GM10248 (cell line): Measurements from ENCODE around the gene WNK2.
"Not testable (repeated sequence)": the region's sequence is repeated elsewhere in the genome, so short reads cannot be mapped to it uniquely, and the experiment has no call there.

Experiments used
- CTCF ChIA-PET: fragments of 300-600 bp; sonication (Branson Sonifier 250); formaldehyde crosslinking; extraction: SDS; loops from one replicate; lab custom pipeline; 2021; ENCODE audit warnings: antibody characterized with exemption; lab: Yijun Ruan, JAX
- POLR2A ChIA-PET: fragments of 350-650 bp; sonication (Branson Sonifier 250); formaldehyde crosslinking; extraction: SDS; loops from one replicate; lab custom pipeline; 2020; ENCODE audit warnings: antibody characterized with exemption; lab: Yijun Ruan, JAX
- DNase-seq: peaks from one replicate; pipeline ENCODE4 v3.0.0; 2012; ENCODE audit errors: extremely low spot score
- CTCF ChIP-seq: IDR thresholded peaks from 2 replicates; pipeline ENCODE4 v1.5.1; 2012; ENCODE audit warnings: mild to moderate bottlenecking, low read depth; ENCODE audit errors: extremely low read depth, missing control alignments, control extremely low read depth

Gene WNK2

DNA sequence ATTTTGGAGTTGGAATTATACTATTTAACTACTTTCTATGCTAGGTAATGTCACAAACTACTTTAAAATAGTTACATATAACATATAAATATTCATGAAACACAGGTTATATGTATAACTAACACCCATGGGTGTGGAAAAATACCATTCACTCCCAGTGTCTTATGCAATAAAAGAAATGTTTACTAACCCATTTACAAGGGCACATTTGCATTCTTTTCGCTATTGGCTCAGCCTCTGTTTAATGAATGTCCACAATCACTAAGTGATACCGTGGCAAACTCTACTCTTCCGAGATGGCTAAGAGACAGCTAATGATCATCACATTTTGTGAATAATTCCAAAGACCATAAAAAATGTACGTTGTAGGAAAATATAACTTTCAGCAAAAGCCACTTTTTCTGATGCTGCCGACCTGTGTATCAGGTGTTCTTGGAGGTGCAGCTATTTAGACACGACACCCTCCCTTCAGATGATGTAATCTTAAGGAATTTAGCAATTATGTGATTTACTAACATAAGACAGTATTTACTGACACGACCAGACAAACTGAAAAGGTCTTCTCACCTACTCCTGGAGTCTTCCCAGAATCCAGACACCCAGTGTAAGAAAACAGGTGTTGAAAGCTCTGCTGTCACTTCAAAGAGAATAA, 145.8 kb downstream of the WNK2 start:
- no peak for DNase-seq
- CTCF ChIA-PET: no interaction called here
- POLR2A ChIA-PET: no interaction called here
- TF ChIP-seq CTCF: no peak

DNA sequence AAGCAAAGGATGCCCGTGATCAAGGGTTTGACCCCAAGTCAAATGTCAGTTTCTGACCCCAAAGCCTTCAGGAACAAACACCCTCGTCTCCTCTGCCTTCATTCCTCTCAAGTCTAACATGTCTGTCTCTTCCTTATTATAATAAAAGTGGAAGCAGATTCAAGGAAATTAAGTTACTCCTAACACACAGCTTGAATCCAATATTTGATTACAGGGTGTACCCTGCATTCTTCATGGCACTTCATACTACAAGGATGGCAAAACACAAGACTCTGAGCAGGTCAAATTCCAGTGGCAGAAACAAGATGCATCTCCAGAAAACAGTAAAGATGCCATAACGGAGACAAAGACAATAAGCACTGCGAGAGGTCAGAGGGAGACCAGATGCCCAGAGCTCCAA, 148.4 kb downstream of the WNK2 start:
- DNase-seq: no peak
- CTCF ChIA-PET: interaction anchor here (1.1 kb wide), 1 partner anchor 27 kb away, joined by 3 read pairs; no protein-coding TSS in a partner anchor
- POLR2A ChIA-PET: no interaction called here
- TF ChIP-seq CTCF: no peak

DNA sequence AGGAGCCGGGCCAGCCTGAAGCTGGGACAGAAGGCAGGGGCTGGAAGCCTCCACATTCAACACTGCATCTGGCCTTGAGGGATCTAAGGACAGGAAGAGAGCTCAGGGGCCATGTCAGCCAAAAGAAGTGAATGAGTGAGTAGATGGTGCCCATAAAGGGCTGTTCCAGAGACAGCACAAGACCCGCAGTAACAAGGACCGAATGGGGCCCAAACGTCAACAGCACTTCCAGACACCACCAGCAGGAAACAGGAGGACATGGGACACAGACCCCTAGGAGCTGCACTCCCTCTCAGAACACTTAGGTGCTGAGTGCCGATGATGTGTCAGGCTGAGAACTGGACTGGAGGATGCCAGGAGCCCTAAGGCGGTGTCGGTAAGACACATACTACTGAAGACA, 152.8 kb downstream of the WNK2 start:
- ChIA-PET POLR2A (no interaction called here), CTCF (no interaction called here)
- peak; percentile 1 for DNase-seq
- TF ChIP-seq CTCF: no peak

GRCh38 chr9:93338196-93338595, 154.3 kb downstream of the WNK2 start:
- CTCF ChIA-PET, POLR2A ChIA-PET, DNase-seq: not testable (repeated sequence)

- POLR2A ChIA-PET: no interaction called here
- TF ChIP-seq CTCF: no peak
- CTCF ChIA-PET: no interaction called here
- no peak for DNase-seq
These were observed 156.2 kb downstream of the WNK2 start for GRCh38 chr9:93340091-93340490.

DNA sequence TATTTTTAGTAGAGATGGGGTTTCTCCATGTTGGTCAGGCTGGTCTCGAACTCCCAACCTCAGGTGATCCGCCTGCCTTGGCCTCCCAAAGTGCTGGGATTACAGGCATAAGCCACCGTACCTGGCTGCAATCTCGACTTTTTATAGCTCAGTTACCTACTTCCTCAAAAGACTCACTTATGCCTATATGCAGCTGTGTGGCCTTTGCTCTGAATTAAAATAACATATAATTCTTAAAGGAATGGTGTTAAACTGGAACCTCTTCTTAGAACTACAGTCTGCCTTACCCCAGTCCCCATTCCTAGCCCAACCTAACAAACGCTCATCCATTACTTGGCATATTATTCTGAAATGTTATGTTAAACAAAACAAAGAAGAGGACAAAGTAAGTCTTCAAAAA, 157.9 kb downstream of the WNK2 start:
- DNase-seq, POLR2A ChIA-PET: not testable (repeated sequence)

GRCh38 chr9:93342428-93342827, 158.5 kb downstream of the WNK2 start:
- DNase-seq, POLR2A ChIA-PET, CTCF ChIA-PET: not testable (repeated sequence)

More for the DNA sequence above, 157.9 kb downstream of the WNK2 start:
- CTCF ChIA-PET: not testable (repeated sequence)

DNA sequence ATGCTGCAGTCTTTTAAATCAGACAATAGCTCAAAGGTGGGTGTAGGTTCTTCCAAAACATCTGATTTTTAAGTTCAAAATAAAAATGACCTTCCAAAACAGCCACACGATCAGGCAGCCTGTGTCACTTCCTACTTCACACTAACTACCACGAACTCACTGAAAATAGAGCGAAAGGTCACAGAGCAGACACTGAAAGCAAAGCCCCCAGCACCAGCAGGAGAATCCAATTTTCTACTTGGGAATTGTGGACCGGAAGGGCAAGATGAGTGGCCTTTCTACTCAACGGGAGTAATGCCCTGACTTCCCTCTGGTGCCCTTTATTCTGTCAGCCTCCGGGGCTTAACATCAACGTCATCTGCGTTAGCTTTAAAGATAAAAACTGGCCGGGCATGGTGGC, 159.7 kb downstream of the WNK2 start:
- no peak for DNase-seq
- ChIA-PET POLR2A (no interaction called here), CTCF (no interaction called here)
- no peak for TF ChIP-seq CTCF
